IPS DF 19.7 (cell line): ENCODE data around the gene PPP1R9B.
A peak's percentile ranks its signal among the peaks of the same experiment; 100 is the strongest.

Experiments
- DNase-seq: peaks from one replicate; pipeline ENCODE4 v3.0.0-alpha.2; 2013; ENCODE audit warnings: low read depth, low spot score

PPP1R9B gene

GRCh38 chr17:50173335-50173941 is 23.0 kb upstream of the PPP1R9B start:
- DNase-seq: no peak

- DNase-seq: no peak
Observed at GRCh38 chr17:50172936-50173334, 22.5 kb upstream of the PPP1R9B start.

GRCh38 chr17:50172130-50172529 is 21.7 kb upstream of the PPP1R9B start:
- DNase-seq: no peak

- DNase-seq: no peak
Observed at GRCh38 chr17:50171371-50172071, 21.0 kb upstream of the PPP1R9B start.

GRCh38 chr17:50170662-50171370 is 20.3 kb upstream of the PPP1R9B start:
- DNase-seq: no peak

GRCh38 chr17:50169881-50170459 is 19.5 kb upstream of the PPP1R9B start:
- DNase-seq: no peak

- no peak for DNase-seq
Observed at GRCh38 chr17:50169121-50169764, 18.8 kb upstream of the PPP1R9B start.

- no peak for DNase-seq
Observed at GRCh38 chr17:50168319-50168718, 17.8 kb upstream of the PPP1R9B start.

- DNase-seq: no peak
Observed at GRCh38 chr17:50167371-50167770, 16.9 kb upstream of the PPP1R9B start.

GRCh38 chr17:50166518-50167181 is 16.2 kb upstream of the PPP1R9B start:
- DNase-seq: no peak

GRCh38 chr17:50165867-50166517 is 15.5 kb upstream of the PPP1R9B start, which contains the start of gene SGCA:
SGCA (plus strand) TSS chr17:50166005; CDS start chr17:50166041, 36 bp downstream.
- no peak for DNase-seq

- DNase-seq: no peak
Observed at GRCh38 chr17:50165466-50165865, 15.0 kb upstream of the PPP1R9B start.

- DNase-seq: no peak
Observed at GRCh38 chr17:50165066-50165465, 14.6 kb upstream of the PPP1R9B start.

GRCh38 chr17:50164697-50164988 is 14.2 kb upstream of the PPP1R9B start:
- no peak for DNase-seq

- no peak for DNase-seq
Observed at GRCh38 chr17:50163843-50164696, 13.6 kb upstream of the PPP1R9B start.

GRCh38 chr17:50162466-50163254 is 12.2 kb upstream of the PPP1R9B start:
- DNase-seq: no peak

GRCh38 chr17:50161911-50162288 is 11.4 kb upstream of the PPP1R9B start:
- DNase-seq: no peak

- DNase-seq: peak; percentile 65
Observed at GRCh38 chr17:50161023-50161910, 10.8 kb upstream of the PPP1R9B start.
